ENCODE measurements around the gene NELL2.
"Not testable (repeated sequence)": the region's sequence is repeated elsewhere in the genome, so short reads cannot be mapped to it uniquely, and the experiment has no call there.

The NELL2 gene

GRCh38 chr12:44697511-44697910 is 178.6 kb downstream of the NELL2 start:
- DNase-seq (ENCODE audit: low read depth, low spot score), result no peak

- DNase-seq (ENCODE audit: low read depth, low spot score), result no peak
Measured at GRCh38 chr12:44696542-44696941, 179.6 kb downstream of the NELL2 start.

- no peak for DNase-seq (ENCODE audit: low read depth, low spot score)
Measured at GRCh38 chr12:44694017-44694416, 182.1 kb downstream of the NELL2 start.

GRCh38 chr12:44689587-44689986 is 186.5 kb downstream of the NELL2 start:
- no peak for DNase-seq (ENCODE audit: low read depth, low spot score)

- not testable (repeated sequence) for DNase-seq (ENCODE audit: low read depth, low spot score)
Measured at GRCh38 chr12:44686821-44687432, 189.2 kb downstream of the NELL2 start.

GRCh38 chr12:44677724-44678123 is 198.4 kb downstream of the NELL2 start:
- no peak for DNase-seq (ENCODE audit: low read depth, low spot score)

GRCh38 chr12:44674875-44675274 is 201.2 kb downstream of the NELL2 start:
- no peak for DNase-seq (ENCODE audit: low read depth, low spot score)

GRCh38 chr12:44673811-44674210 is 202.3 kb downstream of the NELL2 start:
- no peak for DNase-seq (ENCODE audit: low read depth, low spot score)

GRCh38 chr12:44672042-44672441 is 204.1 kb downstream of the NELL2 start:
- no peak for DNase-seq (ENCODE audit: low read depth, low spot score)

- no peak for DNase-seq (ENCODE audit: low read depth, low spot score)
Measured at GRCh38 chr12:44668443-44668842, 207.7 kb downstream of the NELL2 start.

- DNase-seq (ENCODE audit: low read depth, low spot score), result no peak
Measured at GRCh38 chr12:44667461-44667860, 208.7 kb downstream of the NELL2 start.

- no peak for DNase-seq (ENCODE audit: low read depth, low spot score)
Measured at GRCh38 chr12:44663291-44663690, 212.8 kb downstream of the NELL2 start.

- DNase-seq (ENCODE audit: low read depth, low spot score), result no peak
Measured at GRCh38 chr12:44655846-44656245, 220.3 kb downstream of the NELL2 start.

GRCh38 chr12:44654646-44655639 is 221.2 kb downstream of the NELL2 start:
- no peak for DNase-seq (ENCODE audit: low read depth, low spot score)

- no peak for DNase-seq (ENCODE audit: low read depth, low spot score)
Measured at GRCh38 chr12:44653861-44654527, 222.1 kb downstream of the NELL2 start.

GRCh38 chr12:44649693-44650092 is 226.4 kb downstream of the NELL2 start:
- DNase-seq (ENCODE audit: low read depth, low spot score), result no peak

- no peak for DNase-seq (ENCODE audit: low read depth, low spot score)
Measured at GRCh38 chr12:44647917-44648690, 228.0 kb downstream of the NELL2 start.

- no peak for DNase-seq (ENCODE audit: low read depth, low spot score)
Measured at GRCh38 chr12:44640427-44641190, 235.5 kb downstream of the NELL2 start.

GRCh38 chr12:44637875-44638274 is 238.2 kb downstream of the NELL2 start:
- no peak for DNase-seq (ENCODE audit: low read depth, low spot score)

GRCh38 chr12:44628180-44628579 is 247.9 kb downstream of the NELL2 start:
- no peak for DNase-seq (ENCODE audit: low read depth, low spot score)
